Testis (tissue), 2 donors: ENCODE measurements around the gene PPP1CB.

Experiments used
- CTCF ChIP-seq, 3 experiments: fragments of 450-650 bp in 2 of 3; fragments of 200-600 bp in 1 of 3; sonication (generic) in 1 of 3; IDR thresholded peaks; one replicate each; pipeline ENCODE4 v1.5.1; 2016 to 2019; ENCODE audit warnings: antibody characterized with exemption in 3 of 3, mild to moderate bottlenecking in 2 of 3, moderate library complexity in 1 of 3
- POLR2A ChIP-seq: fragments of 450-650 bp; IDR thresholded peaks from one replicate; pipeline ENCODE4 v1.6.1; 2017; ENCODE audit warnings: antibody characterized with exemption, mild to moderate bottlenecking, moderate library complexity

GRCh38 chr2:28720345-28720744 lies 31.3 kb upstream of the PPP1CB start:
- TF ChIP-seq CTCF (IDR thresholded peaks at IDR 0.05) = no peak
- no peak for TF ChIP-seq POLR2A
